NCI-H2196 treated with DMSO at 0.1 percent for 48 hours (cell line): ENCODE measurements around the gene PPP6R2.

Experiments
- DNase-seq: peaks from one replicate; lab custom pipeline; 2025; ENCODE audit not compliant: unreplicated experiment; lab: John Stamatoyannopoulos, UW

The PPP6R2 gene

DNA sequence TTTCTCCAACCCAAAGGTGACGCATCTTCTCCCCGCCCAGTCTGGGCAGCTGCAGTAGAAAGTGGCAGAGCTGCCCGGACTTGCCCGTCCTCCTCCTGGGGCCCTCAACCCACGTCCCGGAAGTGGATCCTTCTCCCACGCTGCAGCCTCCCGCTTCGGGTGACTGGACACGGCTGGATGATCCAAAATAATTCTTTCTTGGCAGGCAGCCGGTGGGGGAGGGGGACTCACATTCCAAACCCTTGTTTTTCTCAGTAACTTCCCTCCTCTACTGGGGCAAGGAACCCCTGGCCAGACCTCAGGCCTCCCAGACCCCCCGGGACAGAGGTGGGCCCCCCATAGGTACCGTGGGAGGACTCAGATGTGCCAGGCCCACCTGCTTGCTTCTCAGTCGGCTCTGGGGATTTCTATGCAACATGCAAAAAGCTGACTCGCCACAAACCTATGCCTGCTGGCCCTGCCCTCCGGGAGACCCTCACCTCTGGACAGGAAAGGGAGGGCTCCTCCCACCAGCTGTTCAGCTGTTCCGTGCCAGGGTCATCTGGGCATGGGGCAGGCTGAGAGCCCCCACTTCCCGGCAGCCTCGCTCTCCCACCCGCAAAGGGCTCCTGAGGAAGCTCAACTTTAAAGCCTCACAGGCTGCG is 37.1 kb upstream of the PPP6R2 start:
- DNase-seq, result peak; percentile 45

GRCh38 chr22:50306753-50307749 is 36.1 kb upstream of the PPP6R2 start, which contains the start of gene PLXNB2:
Gene PLXNB2 (minus strand): TSS chr22:50307646. CDS start chr22:50290584, 17,062 bp downstream.
- peak; percentile 42 for DNase-seq

GRCh38 chr22:50307890-50308596 is 35.1 kb upstream of the PPP6R2 start:
- DNase-seq, result no peak

DNA sequence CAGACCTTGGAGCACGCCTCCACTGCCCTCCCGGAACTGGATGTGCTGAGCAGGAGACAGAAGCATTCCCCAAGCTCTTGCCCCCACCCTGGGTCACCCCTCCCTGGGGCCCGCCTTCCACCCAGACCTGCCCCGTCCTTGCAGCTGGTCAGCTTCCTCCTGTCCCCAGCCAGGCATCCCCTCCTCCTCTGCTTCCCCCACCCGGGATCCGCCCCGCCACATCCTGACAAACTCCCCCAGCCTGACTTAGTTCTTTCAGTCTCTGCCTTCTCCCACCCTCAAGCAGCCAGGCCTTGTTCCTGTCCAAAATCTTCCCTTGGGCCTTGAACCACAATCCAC is 34.6 kb upstream of the PPP6R2 start:
- no peak for DNase-seq

GRCh38 chr22:50308986-50309600 is 34.0 kb upstream of the PPP6R2 start:
- DNase-seq, result no peak

DNA sequence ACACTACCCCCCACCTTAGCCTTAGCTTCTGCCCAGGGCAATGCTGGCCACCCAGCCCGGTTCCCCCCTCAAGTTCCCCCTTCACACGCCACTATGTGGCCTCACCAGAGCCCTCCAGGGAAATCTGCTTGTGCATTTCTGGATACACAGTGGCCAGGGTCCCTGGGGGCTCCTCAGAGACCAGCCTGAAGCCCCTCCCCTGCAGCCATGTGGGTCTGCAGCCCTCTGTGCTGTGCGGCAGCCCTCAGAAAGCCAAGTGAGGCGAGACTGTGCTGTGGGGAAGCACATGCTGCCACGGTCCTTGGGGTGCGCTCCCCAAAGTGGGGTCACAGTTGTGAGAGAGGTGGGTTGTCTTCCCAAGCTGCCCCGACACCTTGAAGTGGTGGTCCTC is 33.5 kb upstream of the PPP6R2 start:
- DNase-seq, result no peak

DNA sequence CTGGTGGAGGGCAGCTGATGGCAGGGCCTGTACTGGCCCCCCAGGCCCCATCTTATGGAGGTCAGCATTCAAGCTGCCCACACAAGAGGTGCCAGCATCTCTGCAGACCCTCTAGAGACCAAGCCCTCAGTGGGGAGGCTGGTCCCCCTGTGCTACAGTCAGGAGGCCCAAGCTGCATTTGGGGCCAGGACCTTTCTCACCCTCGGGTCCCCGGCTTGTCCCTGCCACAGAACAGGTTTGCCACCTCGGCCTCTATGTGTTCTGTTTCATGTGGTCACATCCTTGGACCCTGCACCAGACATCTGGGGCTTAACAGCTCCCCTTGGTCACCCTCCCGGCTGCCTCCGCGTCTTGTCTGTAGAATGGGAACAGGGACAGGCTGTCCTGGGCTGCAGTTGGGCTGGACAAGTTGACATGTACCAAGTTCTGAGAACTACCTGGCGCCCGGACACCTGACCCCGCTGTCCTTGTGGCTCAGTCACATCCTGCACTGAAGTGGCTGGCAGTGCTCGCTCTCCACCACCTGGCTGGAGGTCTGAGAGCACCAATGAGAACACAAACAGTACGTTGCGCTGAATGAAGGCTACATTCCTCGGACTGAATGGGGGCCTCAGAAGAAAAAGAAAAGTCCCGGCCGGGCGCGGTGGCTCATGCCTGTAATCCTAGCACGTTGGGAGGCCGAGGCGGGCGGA is 33.0 kb upstream of the PPP6R2 start:
- no peak for DNase-seq

DNA sequence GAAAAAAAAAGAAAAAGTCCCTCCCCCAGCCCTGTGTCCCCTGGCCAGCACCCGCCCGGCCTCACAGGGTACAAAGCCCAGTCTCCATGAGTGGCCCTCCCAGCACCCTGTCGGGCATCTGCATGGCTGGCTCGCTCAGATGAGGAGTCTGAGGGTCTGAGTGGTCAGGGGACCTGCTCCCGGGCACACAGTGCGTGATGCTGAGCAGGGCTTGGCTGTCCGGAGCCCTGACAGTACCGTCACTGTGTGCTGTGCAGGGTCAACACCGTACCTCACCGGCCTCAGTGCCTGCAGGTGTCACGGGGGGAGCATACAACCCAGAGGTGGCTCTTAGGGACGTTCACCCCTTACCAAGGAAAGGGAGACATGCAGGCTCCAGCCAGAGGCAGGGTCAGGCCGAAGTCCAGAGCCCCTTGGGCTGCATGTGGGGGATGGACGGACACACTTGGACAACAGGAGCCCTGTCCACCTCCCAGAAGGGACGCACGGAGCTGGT is 32.1 kb upstream of the PPP6R2 start:
- no peak for DNase-seq

DNA sequence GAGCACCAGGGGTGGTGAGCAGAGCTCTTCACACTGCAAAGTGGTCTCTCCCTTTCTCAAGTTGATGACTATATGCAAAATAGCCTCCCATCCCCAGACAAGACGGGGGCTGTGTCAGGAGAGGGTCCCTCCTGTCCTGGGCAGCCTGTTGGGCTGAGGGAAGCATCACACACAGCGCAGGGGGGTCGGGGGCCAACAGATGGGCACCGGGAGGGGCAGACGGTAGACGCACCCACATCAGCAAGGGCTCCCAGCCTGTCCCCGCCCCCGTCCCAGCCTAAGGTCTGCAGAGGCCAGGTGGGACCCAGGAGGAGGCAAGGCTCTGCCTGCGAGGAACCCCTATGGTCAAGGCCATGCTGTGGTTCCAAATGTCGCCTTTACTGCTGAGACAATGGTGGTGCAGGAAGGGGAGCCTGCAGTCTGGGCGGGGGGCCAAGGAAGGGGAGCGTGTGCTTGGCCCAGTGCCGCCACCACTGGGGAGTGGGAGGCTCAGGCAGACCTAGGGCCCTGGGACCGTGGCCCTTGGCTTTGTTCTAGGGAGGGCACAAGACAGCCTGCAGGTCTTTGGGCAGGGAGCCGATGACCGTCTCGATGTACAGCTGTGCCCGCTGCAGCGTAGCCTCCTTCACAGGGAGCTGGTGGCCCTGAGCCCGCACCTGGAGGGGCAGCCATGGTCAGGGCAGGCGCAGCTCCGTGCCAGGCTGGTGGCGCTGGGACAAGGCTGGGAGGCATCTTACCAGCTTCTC is 31.3 kb upstream of the PPP6R2 start:
- DNase-seq, result no peak

DNA sequence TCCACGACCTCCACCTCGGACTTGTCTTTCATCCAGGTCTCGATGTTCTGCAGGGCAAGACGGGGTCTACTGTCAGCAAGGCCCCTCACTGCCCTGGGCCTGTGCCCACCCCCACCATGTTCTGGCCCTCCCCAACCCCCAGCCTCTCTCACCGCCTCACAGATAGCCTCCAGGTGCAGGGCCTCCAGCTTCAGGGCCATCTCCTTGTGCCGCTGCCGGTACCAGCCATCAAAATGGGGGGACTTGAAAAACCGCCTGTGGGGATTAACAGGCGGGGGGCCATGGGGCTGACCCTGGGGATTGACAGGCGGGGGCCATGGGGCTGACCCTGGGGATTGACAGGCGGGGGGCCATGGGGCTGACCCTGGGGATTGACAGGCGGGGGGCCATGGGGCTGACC is 30.8 kb upstream of the PPP6R2 start:
- DNase-seq, result no peak

GRCh38 chr22:50313021-50313420 is 30.1 kb upstream of the PPP6R2 start:
- DNase-seq, result no peak

DNA sequence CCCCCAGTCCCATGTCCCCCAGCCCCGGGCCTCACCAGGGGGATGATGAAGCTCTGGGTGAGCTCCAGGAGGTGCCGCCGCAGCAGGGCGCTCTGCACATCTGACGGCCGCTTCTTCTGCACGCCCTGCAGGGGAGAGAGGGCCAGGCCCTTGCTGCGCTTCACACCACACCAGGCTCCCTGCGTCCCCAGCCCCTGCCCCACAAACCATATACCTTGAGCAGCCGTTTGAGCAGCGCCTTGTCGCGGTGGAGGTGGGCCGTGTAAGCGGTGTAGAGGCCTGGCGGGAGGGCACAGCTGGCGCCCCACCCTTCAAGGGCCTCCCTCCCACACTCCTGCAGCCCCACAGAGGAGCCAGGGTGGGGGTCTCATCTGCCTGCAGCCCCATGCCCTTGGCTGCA is 29.5 kb upstream of the PPP6R2 start:
- DNase-seq, result no peak

GRCh38 chr22:50314081-50314454 is 29.1 kb upstream of the PPP6R2 start:
- DNase-seq, result no peak

GRCh38 chr22:50314455-50315288 is 28.5 kb upstream of the PPP6R2 start:
- no peak for DNase-seq

- DNase-seq, result no peak
Measured at GRCh38 chr22:50315289-50316113, 27.6 kb upstream of the PPP6R2 start.

DNA sequence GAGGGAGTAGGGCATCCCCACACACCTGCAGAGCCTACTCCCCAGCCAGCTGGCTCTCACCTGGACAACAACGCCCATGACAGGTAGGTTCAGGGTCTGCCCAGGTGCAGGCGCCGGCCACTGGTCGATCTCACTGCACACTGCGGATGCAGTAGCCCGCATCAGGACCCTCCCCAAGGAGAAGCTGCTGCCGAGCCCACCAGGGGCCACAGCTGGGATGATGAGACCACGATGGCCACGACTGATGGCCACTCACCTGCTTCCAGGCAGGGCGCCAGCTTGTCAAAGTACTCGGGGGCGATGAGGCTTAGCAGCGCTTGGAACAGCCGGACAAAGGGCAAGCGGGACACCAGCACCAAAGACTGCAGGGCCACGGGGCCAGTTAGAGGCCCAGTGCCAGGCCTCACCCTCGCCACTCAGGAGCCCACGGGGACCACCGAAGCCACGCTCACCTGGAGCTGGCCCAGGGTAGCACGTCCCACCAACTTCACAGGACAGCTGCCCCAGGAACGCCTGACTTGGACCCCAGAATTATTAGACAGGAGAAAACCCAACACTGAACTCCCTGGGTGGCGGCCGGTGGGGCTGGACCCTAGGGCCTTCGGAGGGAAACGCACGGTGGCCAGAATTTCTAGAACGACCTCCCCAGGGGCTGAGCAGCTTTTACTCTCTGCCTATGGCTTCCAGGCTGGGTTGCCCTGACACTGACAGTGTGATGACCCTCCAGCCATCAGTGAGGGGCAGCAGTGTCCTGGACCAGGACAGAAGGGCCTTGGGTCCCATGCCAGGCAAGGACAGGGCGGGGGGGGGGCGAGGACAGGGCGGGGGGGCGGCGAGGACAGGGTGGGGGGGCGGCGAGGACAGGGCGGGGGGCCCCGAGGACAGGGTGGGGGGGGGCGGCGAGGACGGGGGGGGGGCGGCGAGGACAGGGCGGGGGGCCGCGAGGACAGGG is 26.7 kb upstream of the PPP6R2 start:
- DNase-seq, result no peak

DNA sequence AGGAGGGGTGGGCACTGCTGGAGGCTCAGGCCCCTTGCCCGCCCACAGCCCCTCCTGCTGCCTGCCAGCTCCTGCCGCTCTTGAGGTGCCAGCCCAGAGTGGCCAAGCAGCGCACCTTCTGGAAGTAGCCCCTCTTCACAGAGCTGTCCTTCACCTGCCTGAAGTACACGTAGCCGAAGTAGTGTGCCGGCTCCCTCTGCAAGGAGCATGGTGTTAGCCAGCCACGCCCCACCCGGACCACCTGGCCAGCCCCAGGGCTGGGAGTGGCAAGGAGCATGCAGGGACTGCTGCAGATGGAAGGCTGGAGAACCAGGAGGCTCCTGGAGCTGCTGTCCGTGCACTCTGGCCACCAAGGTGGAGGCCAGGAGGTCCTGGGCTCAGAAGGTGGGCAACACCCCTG is 25.9 kb upstream of the PPP6R2 start:
- DNase-seq, result no peak
